IPS-NIHi7 (cell line): ENCODE measurements around the gene ABCC8.

Experiments used
- DNase-seq: peaks from one replicate; pipeline ENCODE4 v3.0.0; 2012; ENCODE audit warnings: mixed read lengths; ENCODE audit errors: extremely low spot score

Gene ABCC8

GRCh38 chr11:17387811-17388210, 88.8 kb downstream of the ABCC8 start:
- DNase-seq: no peak

- DNase-seq: no peak
Observed at GRCh38 chr11:17387254-17387653, 89.4 kb downstream of the ABCC8 start.

GRCh38 chr11:17386331-17387084, 90.1 kb downstream of the ABCC8 start:
- DNase-seq: peak; percentile 63

- DNase-seq: no peak
Observed at GRCh38 chr11:17385926-17386325, 90.7 kb downstream of the ABCC8 start.

- no peak for DNase-seq
Observed at GRCh38 chr11:17385492-17385891, 91.2 kb downstream of the ABCC8 start.

- DNase-seq: peak; percentile 81
Observed at GRCh38 chr11:17384002-17384511, 92.6 kb downstream of the ABCC8 start.

- no peak for DNase-seq
Observed at GRCh38 chr11:17383461-17383860, 93.2 kb downstream of the ABCC8 start.

- no peak for DNase-seq
Observed at GRCh38 chr11:17382046-17382728, 94.5 kb downstream of the ABCC8 start.

GRCh38 chr11:17381156-17381555, 95.5 kb downstream of the ABCC8 start:
- no peak for DNase-seq

- DNase-seq: no peak
Observed at GRCh38 chr11:17379383-17380180, 97.1 kb downstream of the ABCC8 start.

GRCh38 chr11:17378655-17379054, 98.0 kb downstream of the ABCC8 start:
- no peak for DNase-seq

GRCh38 chr11:17376493-17376892, 100.2 kb downstream of the ABCC8 start:
- DNase-seq: no peak

- no peak for DNase-seq
Observed at GRCh38 chr11:17375547-17375946, 101.1 kb downstream of the ABCC8 start.

- DNase-seq: no peak
Observed at GRCh38 chr11:17371614-17372013, 105.0 kb downstream of the ABCC8 start.

GRCh38 chr11:17369684-17370243, 106.9 kb downstream of the ABCC8 start:
- DNase-seq: no peak

- no peak for DNase-seq
Observed at GRCh38 chr11:17369094-17369493, 107.6 kb downstream of the ABCC8 start.

- no peak for DNase-seq
Observed at GRCh38 chr11:17368551-17368950, 108.1 kb downstream of the ABCC8 start.

GRCh38 chr11:17366495-17366894, 110.2 kb downstream of the ABCC8 start:
- DNase-seq: no peak

GRCh38 chr11:17354601-17354991, 122.0 kb downstream of the ABCC8 start:
- DNase-seq: peak; percentile 73

- DNase-seq: no peak
Observed at GRCh38 chr11:17353821-17354600, 122.6 kb downstream of the ABCC8 start.
